MG63 (cell line): ENCODE results near the gene DAB1. TPM values are rescaled to one million over a fixed set of nuclear protein-coding genes. Genes with fewer than 3 reads are reported as not detected.
"Not testable (repeated sequence)": the region's sequence is repeated elsewhere in the genome, so short reads cannot be mapped to it uniquely, and the experiment has no call there.

Source experiments
- DNase-seq: peaks from one replicate; pipeline ENCODE4 v3.0.0-alpha.2; 2020
- H3K27me3 ChIP-seq: fragments of 250-450 bp; sonication (Bioruptor Pico); 2 replicates; pipeline ENCODE4 v1.5.1; 2020; ENCODE audit warnings: mild to moderate bottlenecking, moderate library complexity
- H3K36me3 ChIP-seq: fragments of 250-450 bp; sonication (Bioruptor Pico); 2 replicates; pipeline ENCODE4 v1.5.1; 2020; ENCODE audit warnings: mild to moderate bottlenecking, moderate library complexity
- H3K4me3 ChIP-seq: fragments of 250-450 bp; sonication (Bioruptor Pico); 2 replicates; pipeline ENCODE4 v1.5.1; 2020; ENCODE audit warnings: mild to moderate bottlenecking, moderate library complexity
- H3K9me3 ChIP-seq: fragments of 250-450 bp; sonication (Bioruptor Pico); 2 replicates; pipeline ENCODE4 v1.5.1; 2020; ENCODE audit warnings: mild to moderate bottlenecking, moderate library complexity
- total RNA-seq: library from RNA; depleted of rRNA; stranded (reverse); fragments of >200 nt; shearing (Covaris generic); gene quantifications from 2 replicates; pipeline ENCODE4 v1.2.3, GENCODE V29; 2014; ENCODE audit warnings: low replicate concordance

DAB1 gene
- total RNA-seq, 1 experiment from 2014 or later, result not detected

GRCh38 chr1:57248830-57249229 is 175.0 kb downstream of the DAB1 start:
- no peak for DNase-seq
- H3K27me3 ChIP-seq, result no peaks in the 10 kb centered on the region
- no peaks in the 10 kb centered on the region for H3K36me3 ChIP-seq
- H3K9me3 ChIP-seq, result no peaks in the 10 kb centered on the region
- H3K4me3 ChIP-seq, result no peak overlapping the region

- no peak for DNase-seq
- Histone ChIP-seq H3K9me3 (no peaks in the 10 kb centered on the region), H3K4me3 (no peak overlapping the region), H3K36me3 (no peaks in the 10 kb centered on the region), H3K27me3 (no peaks in the 10 kb centered on the region; the same call in 1 of the 2 replicates)
Measured at GRCh38 chr1:57238233-57238781, 185.6 kb downstream of the DAB1 start.

- no peaks in the 10 kb centered on the region; the same call in 1 of the 2 replicates for H3K27me3 ChIP-seq
- no peak for DNase-seq
- H3K4me3 ChIP-seq, result no peak overlapping the region
- no peaks in the 10 kb centered on the region for H3K9me3 ChIP-seq
- H3K36me3 ChIP-seq, result no peaks in the 10 kb centered on the region
Measured at GRCh38 chr1:57235730-57236510, 187.9 kb downstream of the DAB1 start.

- H3K9me3 ChIP-seq, result no peaks in the 10 kb centered on the region
- no peak overlapping the region for H3K4me3 ChIP-seq
- DNase-seq, result no peak
- no peaks in the 10 kb centered on the region for H3K36me3 ChIP-seq
- H3K27me3 ChIP-seq, result no peaks in the 10 kb centered on the region
Measured at GRCh38 chr1:57234459-57234858, 189.4 kb downstream of the DAB1 start.

GRCh38 chr1:57232500-57232899 is 191.4 kb downstream of the DAB1 start:
- Histone ChIP-seq H3K36me3 (no peaks in the 10 kb centered on the region), H3K9me3 (no peaks in the 10 kb centered on the region), H3K27me3 (no peaks in the 10 kb centered on the region), H3K4me3 (no peak overlapping the region)
- DNase-seq, result no peak

- no peaks in the 10 kb centered on the region for H3K36me3 ChIP-seq
- DNase-seq, result no peak
- H3K4me3 ChIP-seq, result no peak overlapping the region
- H3K9me3 ChIP-seq, result no peaks in the 10 kb centered on the region
- H3K27me3 ChIP-seq, result no peaks in the 10 kb centered on the region
Measured at GRCh38 chr1:57229998-57230397, 193.9 kb downstream of the DAB1 start.

GRCh38 chr1:57229076-57229475 is 194.8 kb downstream of the DAB1 start:
- H3K36me3 ChIP-seq, result no peaks in the 10 kb centered on the region
- no peak for DNase-seq
- H3K4me3 ChIP-seq, result no peak overlapping the region
- no peaks in the 10 kb centered on the region for H3K9me3 ChIP-seq
- H3K27me3 ChIP-seq, result no peaks in the 10 kb centered on the region

- Histone ChIP-seq H3K27me3 (no peaks in the 10 kb centered on the region), H3K9me3 (no peaks in the 10 kb centered on the region), H3K4me3 (no peak overlapping the region), H3K36me3 (no peaks in the 10 kb centered on the region)
- DNase-seq, result no peak
Measured at GRCh38 chr1:57222801-57223200, 201.1 kb downstream of the DAB1 start.

- peak; percentile 3 for DNase-seq
- Histone ChIP-seq H3K36me3 (no peaks in the 10 kb centered on the region), H3K27me3 (no peaks in the 10 kb centered on the region), H3K9me3 (no peaks in the 10 kb centered on the region), H3K4me3 (no peak overlapping the region)
Measured at GRCh38 chr1:57222307-57222706, 201.6 kb downstream of the DAB1 start.

GRCh38 chr1:57220905-57221304 is 203.0 kb downstream of the DAB1 start:
- H3K4me3 ChIP-seq, H3K36me3 ChIP-seq, DNase-seq, H3K9me3 ChIP-seq, H3K27me3 ChIP-seq: not testable (repeated sequence)

- H3K27me3 ChIP-seq, result no peaks in the 10 kb centered on the region
- no peak for DNase-seq
- H3K9me3 ChIP-seq, result no peaks in the 10 kb centered on the region
- H3K36me3 ChIP-seq, result no peaks in the 10 kb centered on the region
- H3K4me3 ChIP-seq, result no peak overlapping the region
Measured at GRCh38 chr1:57218487-57219079, 205.3 kb downstream of the DAB1 start.

GRCh38 chr1:57217905-57218304 is 206.0 kb downstream of the DAB1 start:
- no peaks in the 10 kb centered on the region for H3K36me3 ChIP-seq
- no peak for DNase-seq
- H3K9me3 ChIP-seq, result no peaks in the 10 kb centered on the region
- no peak overlapping the region for H3K4me3 ChIP-seq
- H3K27me3 ChIP-seq, result no peaks in the 10 kb centered on the region

- no peaks in the 10 kb centered on the region for H3K9me3 ChIP-seq
- no peaks in the 10 kb centered on the region for H3K27me3 ChIP-seq
Measured at GRCh38 chr1:57214951-57215575, 208.8 kb downstream of the DAB1 start.

GRCh38 chr1:57210881-57211280 is 213.0 kb downstream of the DAB1 start:
- Histone ChIP-seq H3K4me3 (no peak overlapping the region), H3K36me3 (no peaks in the 10 kb centered on the region), H3K9me3 (no peaks in the 10 kb centered on the region), H3K27me3 (no peaks in the 10 kb centered on the region)
- no peak for DNase-seq

More at GRCh38 chr1:57214951-57215575, 208.8 kb downstream of the DAB1 start:
- no peak overlapping the region for H3K4me3 ChIP-seq
- no peak for DNase-seq
- no peaks in the 10 kb centered on the region for H3K36me3 ChIP-seq

GRCh38 chr1:57209495-57209894 is 214.4 kb downstream of the DAB1 start:
- H3K4me3 ChIP-seq, result no peak overlapping the region
- no peaks in the 10 kb centered on the region for H3K36me3 ChIP-seq
- no peaks in the 10 kb centered on the region for H3K9me3 ChIP-seq
- H3K27me3 ChIP-seq, result no peaks in the 10 kb centered on the region
- no peak for DNase-seq

GRCh38 chr1:57208741-57209302 is 215.0 kb downstream of the DAB1 start:
- DNase-seq, result no peak
- no peak overlapping the region for H3K4me3 ChIP-seq
- H3K27me3 ChIP-seq, result no peaks in the 10 kb centered on the region
- no peaks in the 10 kb centered on the region for H3K36me3 ChIP-seq
- no peaks in the 10 kb centered on the region for H3K9me3 ChIP-seq

- DNase-seq, result no peak
- Histone ChIP-seq H3K27me3 (no peaks in the 10 kb centered on the region), H3K9me3 (no peaks in the 10 kb centered on the region), H3K36me3 (no peaks in the 10 kb centered on the region), H3K4me3 (no peak overlapping the region)
Measured at GRCh38 chr1:57206038-57206437, 217.8 kb downstream of the DAB1 start.
